Uterus (tissue), 2 donors: ENCODE measurements around the gene PTCD3.

ENCODE experiments used
- CTCF ChIP-seq, 4 experiments: fragments of 200-600 bp in 2 of 4; fragments of 450-650 bp in 2 of 4; sonication (generic) in 2 of 4; IDR thresholded peaks; one replicate each; pipeline ENCODE4 v1.5.1; 2016 to 2019; ENCODE audit warnings: antibody characterized with exemption in 4 of 4, mild to moderate bottlenecking in 2 of 4, moderate library complexity in 1 of 4
- POLR2A ChIP-seq, 2 donors: fragments of 450-650 bp; IDR thresholded peaks; one replicate each; pipeline ENCODE4 v1.6.1; 2016; ENCODE audit warnings: antibody characterized with exemption in 2 of 2, mild to moderate bottlenecking in 1 of 2, moderate library complexity in 1 of 2

GRCh38 chr2:86075886-86076285, 30.1 kb upstream of the PTCD3 start:
- TF ChIP-seq CTCF (IDR thresholded peaks at IDR 0.05): no peak
- TF ChIP-seq POLR2A (IDR thresholded peaks at IDR 0.05): no peak
